ENCODE measurements around the gene AATK. TPM values are rescaled to one million over a fixed set of nuclear protein-coding genes. Genes with fewer than 3 reads are reported as not detected.

Gene AATK
- total and polyA plus RNA-seq, 4 experiments from 2014 or later: 0.09 to 2.1 (median 0.77) TPM

GRCh38 chr17:81195941-81196495 is 30.0 kb upstream of the AATK start:
- H3K27me3 Mint-ChIP-seq: no peaks in the 10 kb centered on the region
- POLR2A ChIA-PET (ENCODE audit: partially characterized antibody): no interaction called here
- H3K4me1 Mint-ChIP-seq: no peaks in the 10 kb centered on the region

GRCh38 chr17:81194941-81195901 is 29.2 kb upstream of the AATK start:
- DNase-seq: no peak
- Mint-ChIP-seq H3K4me1 (no peaks in the 10 kb centered on the region), H3K9me3 (no peaks in the 10 kb centered on the region), H3K4me3 (no peak overlapping the region), H3K36me3 (no peaks in the 10 kb centered on the region), H3K27ac (no peak overlapping the region), H3K27me3 (no peaks in the 10 kb centered on the region)
- H3K36me3 ChIP-seq (ENCODE audit: insufficient read depth, low read length): no peaks in the 10 kb centered on the region
- intact Hi-C loops (cut with micrococcal nuclease): no loop called here
- no peaks in the 10 kb centered on the region for H3K27me3 ChIP-seq (ENCODE audit: insufficient read depth, low read length)
- H3K27ac ChIP-seq (ENCODE audit: low read depth, low read length): no peak overlapping the region
- H3K9me3 ChIP-seq (ENCODE audit: control insufficient read depth in 1 of 2, low read length in 2 of 2): no peaks in the 10 kb centered on the region
- CTCF ChIA-PET (ENCODE audit: partially characterized antibody): no interaction called here
- no peak overlapping the region for H3K4me3 ChIP-seq (ENCODE audit: low read length in 2 of 2)
- no peaks in the 10 kb centered on the region for H3K4me1 ChIP-seq (ENCODE audit: insufficient read depth, low read length)
- POLR2A ChIA-PET (ENCODE audit: partially characterized antibody): no interaction called here

More at GRCh38 chr17:81195941-81196495, 30.0 kb upstream of the AATK start:
- H3K9me3 ChIP-seq (ENCODE audit: control insufficient read depth in 1 of 2, low read length in 2 of 2): no peaks in the 10 kb centered on the region
- H3K36me3 Mint-ChIP-seq: no peaks in the 10 kb centered on the region
- H3K27me3 ChIP-seq (ENCODE audit: insufficient read depth, low read length): no peaks in the 10 kb centered on the region
- intact Hi-C loops (cut with micrococcal nuclease): no loop called here
- CTCF ChIA-PET (ENCODE audit: partially characterized antibody): no interaction called here
- H3K27ac ChIP-seq (ENCODE audit: low read depth, low read length): no peak overlapping the region
- H3K27ac Mint-ChIP-seq: no peak overlapping the region
- H3K36me3 ChIP-seq (ENCODE audit: insufficient read depth, low read length): no peaks in the 10 kb centered on the region
- H3K9me3 Mint-ChIP-seq: no peaks in the 10 kb centered on the region
- DNase-seq: no peak
- no peaks in the 10 kb centered on the region for H3K4me1 ChIP-seq (ENCODE audit: insufficient read depth, low read length)
- H3K4me3 ChIP-seq (ENCODE audit: low read length in 2 of 2): no peak overlapping the region
- no peak overlapping the region for H3K4me3 Mint-ChIP-seq

- H3K4me3 ChIP-seq (ENCODE audit: low read length in 2 of 2): no peak overlapping the region
Observed at GRCh38 chr17:81194225-81194760, 28.3 kb upstream of the AATK start.

GRCh38 chr17:81193470-81194224 is 27.6 kb upstream of the AATK start:
- Mint-ChIP-seq H3K27me3 (no peaks in the 10 kb centered on the region), H3K4me3 (no peak overlapping the region), H3K9me3 (no peaks in the 10 kb centered on the region), H3K4me1 (no peaks in the 10 kb centered on the region), H3K36me3 (peaks cover 0 to 1% of the 10 kb centered on the region in 2 donors), H3K27ac (no peak overlapping the region)
- no peak overlapping the region for H3K27ac ChIP-seq (ENCODE audit: low read depth, low read length)
- ChIA-PET CTCF (ENCODE audit: partially characterized antibody) (no interaction called here), POLR2A (ENCODE audit: partially characterized antibody) (no interaction called here)
- no peak overlapping the region for H3K4me3 ChIP-seq (ENCODE audit: low read length in 2 of 2)
- DNase-seq: no peak
- intact Hi-C loops (cut with micrococcal nuclease): no loop called here
- no peaks in the 10 kb centered on the region for H3K36me3 ChIP-seq (ENCODE audit: insufficient read depth, low read length)
- no peaks in the 10 kb centered on the region for H3K9me3 ChIP-seq (ENCODE audit: control insufficient read depth in 1 of 2, low read length in 2 of 2)
- no peaks in the 10 kb centered on the region for H3K4me1 ChIP-seq (ENCODE audit: insufficient read depth, low read length)
- no peaks in the 10 kb centered on the region for H3K27me3 ChIP-seq (ENCODE audit: insufficient read depth, low read length)

More at GRCh38 chr17:81194225-81194760, 28.3 kb upstream of the AATK start:
- ChIA-PET POLR2A (ENCODE audit: partially characterized antibody) (no interaction called here), CTCF (ENCODE audit: partially characterized antibody) (no interaction called here)
- H3K9me3 ChIP-seq (ENCODE audit: control insufficient read depth in 1 of 2, low read length in 2 of 2): no peaks in the 10 kb centered on the region
- no peaks in the 10 kb centered on the region for H3K27me3 ChIP-seq (ENCODE audit: insufficient read depth, low read length)
- Mint-ChIP-seq H3K27me3 (no peaks in the 10 kb centered on the region), H3K9me3 (no peaks in the 10 kb centered on the region), H3K36me3 (no peaks in the 10 kb centered on the region), H3K4me1 (no peaks in the 10 kb centered on the region), H3K4me3 (no peak overlapping the region), H3K27ac (no peak overlapping the region)
- no peak for DNase-seq
- H3K4me1 ChIP-seq (ENCODE audit: insufficient read depth, low read length): no peaks in the 10 kb centered on the region
- intact Hi-C loops (cut with micrococcal nuclease): no loop called here
- H3K36me3 ChIP-seq (ENCODE audit: insufficient read depth, low read length): no peaks in the 10 kb centered on the region
- no peak overlapping the region for H3K27ac ChIP-seq (ENCODE audit: low read depth, low read length)

GRCh38 chr17:81193051-81193410 is 27.0 kb upstream of the AATK start:
- Histone ChIP-seq H3K27me3 (ENCODE audit: insufficient read depth, low read length) (no peaks in the 10 kb centered on the region), H3K9me3 (ENCODE audit: control insufficient read depth in 1 of 2, low read length in 2 of 2) (no peaks in the 10 kb centered on the region), H3K27ac (ENCODE audit: low read depth, low read length) (no peak overlapping the region), H3K4me1 (ENCODE audit: insufficient read depth, low read length) (no peaks in the 10 kb centered on the region), H3K36me3 (ENCODE audit: insufficient read depth, low read length) (no peaks in the 10 kb centered on the region), H3K4me3 (ENCODE audit: low read length in 2 of 2) (no peak overlapping the region)
- Mint-ChIP-seq H3K27ac (no peak overlapping the region), H3K36me3 (peaks cover 0 to 1% of the 10 kb centered on the region in 2 donors), H3K4me3 (no peak overlapping the region), H3K9me3 (no peaks in the 10 kb centered on the region), H3K4me1 (no peaks in the 10 kb centered on the region), H3K27me3 (no peaks in the 10 kb centered on the region)
- no peak for DNase-seq
- ChIA-PET POLR2A (ENCODE audit: partially characterized antibody) (no interaction called here), CTCF (ENCODE audit: partially characterized antibody) (no interaction called here)
- intact Hi-C loops (cut with micrococcal nuclease): no loop called here

GRCh38 chr17:81192386-81193050 is 26.5 kb upstream of the AATK start:
- H3K36me3 ChIP-seq (ENCODE audit: insufficient read depth, low read length): no peaks in the 10 kb centered on the region
- no peak overlapping the region for H3K4me3 ChIP-seq (ENCODE audit: low read length in 2 of 2)
- H3K4me1 ChIP-seq (ENCODE audit: insufficient read depth, low read length): no peaks in the 10 kb centered on the region
- no peaks in the 10 kb centered on the region for H3K27me3 Mint-ChIP-seq
- H3K9me3 Mint-ChIP-seq: no peaks in the 10 kb centered on the region
- H3K4me1 Mint-ChIP-seq: no peaks in the 10 kb centered on the region
- no peaks in the 10 kb centered on the region for H3K9me3 ChIP-seq (ENCODE audit: control insufficient read depth in 1 of 2, low read length in 2 of 2)
- peaks cover 0 to 1% of the 10 kb centered on the region in 2 donors for H3K36me3 Mint-ChIP-seq
- H3K27ac ChIP-seq (ENCODE audit: low read depth, low read length): no peak overlapping the region
- H3K27me3 ChIP-seq (ENCODE audit: insufficient read depth, low read length): no peaks in the 10 kb centered on the region
- no peak overlapping the region for H3K4me3 Mint-ChIP-seq
- no peak for DNase-seq
- ChIA-PET CTCF (ENCODE audit: partially characterized antibody) (no interaction called here), POLR2A (ENCODE audit: partially characterized antibody) (interaction anchor here (0.8 kb wide), 1 partner anchor 47 kb away, joined by 3 read pairs; no protein-coding TSS in a partner anchor)
- no peak overlapping the region for H3K27ac Mint-ChIP-seq
- intact Hi-C loops (cut with micrococcal nuclease): no loop called here

GRCh38 chr17:81191646-81192045 is 25.6 kb upstream of the AATK start:
- H3K27me3 ChIP-seq (ENCODE audit: insufficient read depth, low read length): no peaks in the 10 kb centered on the region
- Mint-ChIP-seq H3K27me3 (no peaks in the 10 kb centered on the region), H3K9me3 (no peaks in the 10 kb centered on the region), H3K27ac (no peak overlapping the region), H3K4me1 (no peaks in the 10 kb centered on the region), H3K36me3 (peaks cover 0 to 1% of the 10 kb centered on the region in 2 donors), H3K4me3 (no peak overlapping the region)
- no peaks in the 10 kb centered on the region for H3K9me3 ChIP-seq (ENCODE audit: control insufficient read depth in 1 of 2, low read length in 2 of 2)
- ChIA-PET CTCF (ENCODE audit: partially characterized antibody) (no interaction called here), POLR2A (ENCODE audit: partially characterized antibody) (interaction anchor here (0.8 kb wide), 1 partner anchor 46 kb away, joined by 3 read pairs; no protein-coding TSS in a partner anchor)
- H3K4me1 ChIP-seq (ENCODE audit: insufficient read depth, low read length): no peaks in the 10 kb centered on the region
- intact Hi-C loops (cut with micrococcal nuclease): no loop called here
- H3K27ac ChIP-seq (ENCODE audit: low read depth, low read length): no peak overlapping the region
- no peaks in the 10 kb centered on the region for H3K36me3 ChIP-seq (ENCODE audit: insufficient read depth, low read length)
- no peak for DNase-seq
- H3K4me3 ChIP-seq (ENCODE audit: low read length in 2 of 2): no peak overlapping the region
